Gastroesophageal sphincter (tissue), 3 donors: ENCODE results near the gene STUB1.

Experiments
- EP300 ChIP-seq: sonication (generic); formaldehyde crosslinking; IDR thresholded peaks from one replicate; pipeline ENCODE4 v1.6.1; 2017; ENCODE audit warnings: antibody characterized with exemption, mild to moderate bottlenecking
- POLR2A ChIP-seq, 2 donors: fragments of 450-650 bp; IDR thresholded peaks; one replicate each; pipeline ENCODE4 v1.6.1; 2017; ENCODE audit warnings: antibody characterized with exemption in 2 of 2, mild to moderate bottlenecking in 2 of 2, moderate library complexity in 1 of 2
- TF ChIP-seq, protein P1 (sequence below), 4 experiments: fragments of 200-600 bp in 2 of 4; fragments of 450-650 bp in 2 of 4; sonication (generic) in 1 of 4; IDR thresholded peaks; one replicate each; pipeline ENCODE4 v1.5.1; 2017 to 2019; ENCODE audit warnings: antibody characterized with exemption in 4 of 4, mild to moderate bottlenecking in 2 of 4, moderate library complexity in 2 of 4

DNA sequence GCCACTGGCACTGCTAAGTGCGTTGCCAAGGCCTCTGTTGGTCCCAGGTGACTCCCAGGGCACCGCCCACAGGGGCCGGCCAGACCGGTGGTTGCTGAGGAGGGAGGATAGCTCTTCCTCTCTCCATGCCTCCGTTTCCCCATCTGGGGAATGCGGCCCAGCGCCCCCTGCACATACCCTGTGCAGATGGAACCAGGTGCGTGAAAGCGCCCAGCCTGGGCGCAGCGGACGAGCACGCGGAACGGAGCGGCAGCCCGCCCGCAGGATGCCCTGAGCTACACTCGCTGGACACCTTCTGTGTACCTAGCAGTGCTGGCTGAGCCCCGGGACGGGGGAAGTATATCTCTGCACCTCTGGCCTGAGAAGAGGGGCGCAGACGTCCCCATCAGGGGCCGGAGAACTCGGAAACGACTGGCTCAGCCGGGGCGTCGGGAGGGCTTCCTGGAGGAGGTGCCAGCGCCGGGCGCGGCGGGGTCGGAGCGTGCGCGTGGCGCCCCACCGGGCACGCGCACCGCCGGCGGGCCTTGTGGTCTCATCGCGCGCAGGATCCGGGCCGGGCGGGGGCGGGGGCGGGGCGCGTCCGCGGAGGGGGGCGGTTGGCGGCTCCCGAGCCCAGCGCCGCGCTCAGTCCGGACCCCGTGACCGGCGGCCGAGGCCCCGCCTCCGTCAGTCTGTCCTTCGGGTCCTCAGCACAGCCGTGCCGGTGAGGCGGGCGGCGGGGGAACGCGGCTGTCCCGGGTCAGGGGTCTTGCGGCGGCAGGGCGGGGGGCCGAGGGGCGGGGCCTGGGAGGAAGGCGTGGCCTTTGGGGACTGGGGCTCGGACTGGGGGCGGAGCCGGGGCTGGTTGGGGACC lies 46.5 kb downstream of the STUB1 start, which contains the start of the genes CCDC78 and HAGHL:
- TF ChIP-seq EP300 (no peak), POLR2A (IDR thresholded peaks at IDR 0.05) (no peak)
- TF ChIP-seq, protein P1, sequence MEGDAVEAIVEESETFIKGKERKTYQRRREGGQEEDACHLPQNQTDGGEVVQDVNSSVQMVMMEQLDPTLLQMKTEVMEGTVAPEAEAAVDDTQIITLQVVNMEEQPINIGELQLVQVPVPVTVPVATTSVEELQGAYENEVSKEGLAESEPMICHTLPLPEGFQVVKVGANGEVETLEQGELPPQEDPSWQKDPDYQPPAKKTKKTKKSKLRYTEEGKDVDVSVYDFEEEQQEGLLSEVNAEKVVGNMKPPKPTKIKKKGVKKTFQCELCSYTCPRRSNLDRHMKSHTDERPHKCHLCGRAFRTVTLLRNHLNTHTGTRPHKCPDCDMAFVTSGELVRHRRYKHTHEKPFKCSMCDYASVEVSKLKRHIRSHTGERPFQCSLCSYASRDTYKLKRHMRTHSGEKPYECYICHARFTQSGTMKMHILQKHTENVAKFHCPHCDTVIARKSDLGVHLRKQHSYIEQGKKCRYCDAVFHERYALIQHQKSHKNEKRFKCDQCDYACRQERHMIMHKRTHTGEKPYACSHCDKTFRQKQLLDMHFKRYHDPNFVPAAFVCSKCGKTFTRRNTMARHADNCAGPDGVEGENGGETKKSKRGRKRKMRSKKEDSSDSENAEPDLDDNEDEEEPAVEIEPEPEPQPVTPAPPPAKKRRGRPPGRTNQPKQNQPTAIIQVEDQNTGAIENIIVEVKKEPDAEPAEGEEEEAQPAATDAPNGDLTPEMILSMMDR (IDR thresholded peaks at IDR 0.05): no peak
